Activated naive CD8-positive, alpha-beta T cell (primary cell): ENCODE results near the gene DLGAP4.

ENCODE experiments used
- H3K27ac Mint-ChIP-seq: one replicate; pipeline ENCODE4 v1.8.0; 2021; ENCODE audit warnings: mixed read lengths
- H3K27me3 Mint-ChIP-seq: one replicate; pipeline ENCODE4 v1.8.0; 2021; ENCODE audit warnings: mixed read lengths
- H3K36me3 Mint-ChIP-seq: one replicate; pipeline ENCODE4 v1.8.0; 2021; ENCODE audit warnings: mixed read lengths
- H3K4me1 Mint-ChIP-seq: one replicate; pipeline ENCODE4 v1.8.0; 2021; ENCODE audit warnings: low read depth, mixed read lengths
- H3K4me3 Mint-ChIP-seq: one replicate; pipeline ENCODE4 v1.8.0; 2021; ENCODE audit warnings: mild to moderate bottlenecking, mixed read lengths
- H3K9me3 Mint-ChIP-seq: one replicate; pipeline ENCODE4 v1.8.0; 2021; ENCODE audit warnings: low read depth, mixed read lengths

DLGAP4 gene

GRCh38 chr20:36532388-36532787 is 226.2 kb downstream of the DLGAP4 start:
- no peaks in the 10 kb centered on the region for H3K9me3 Mint-ChIP-seq

GRCh38 chr20:36532822-36533221 is 226.7 kb downstream of the DLGAP4 start:
- Mint-ChIP-seq H3K4me3 (no peak overlapping the region), H3K4me1 (no peaks in the 10 kb centered on the region), H3K9me3 (no peaks in the 10 kb centered on the region), H3K27ac (no peak overlapping the region), H3K27me3 (no peaks in the 10 kb centered on the region), H3K36me3 (no peaks in the 10 kb centered on the region)

More at GRCh38 chr20:36532388-36532787, 226.2 kb downstream of the DLGAP4 start:
- no peaks in the 10 kb centered on the region for H3K27me3 Mint-ChIP-seq
- peaks cover 1% of the 10 kb centered on the region for H3K36me3 Mint-ChIP-seq
- H3K27ac Mint-ChIP-seq, result no peak overlapping the region
- H3K4me3 Mint-ChIP-seq, result no peak overlapping the region
- H3K4me1 Mint-ChIP-seq, result no peaks in the 10 kb centered on the region

- Mint-ChIP-seq H3K27me3 (no peaks in the 10 kb centered on the region), H3K4me3 (no peak overlapping the region), H3K4me1 (peaks cover 3% of the 10 kb centered on the region), H3K9me3 (no peaks in the 10 kb centered on the region), H3K36me3 (no peaks in the 10 kb centered on the region), H3K27ac (no peak overlapping the region)
Measured at GRCh38 chr20:36538026-36538722, 232.0 kb downstream of the DLGAP4 start.

GRCh38 chr20:36540551-36541211 is 234.5 kb downstream of the DLGAP4 start:
- Mint-ChIP-seq H3K4me3 (no peak overlapping the region), H3K4me1 (peaks cover 4% of the 10 kb centered on the region), H3K27ac (no peak overlapping the region), H3K27me3 (no peaks in the 10 kb centered on the region), H3K9me3 (no peaks in the 10 kb centered on the region), H3K36me3 (no peaks in the 10 kb centered on the region)

- Mint-ChIP-seq H3K27ac (no peak within 1 kb of the TSS), H3K27me3 (no peaks in the 10 kb centered on the region), H3K9me3 (no peaks in the 10 kb centered on the region), H3K4me3 (no peak within 1 kb of the TSS), H3K4me1 (peaks cover 4% of the 10 kb centered on the region), H3K36me3 (no peaks in the 10 kb centered on the region)
Measured at GRCh38 chr20:36541227-36541767, 235.2 kb downstream of the DLGAP4 start, which contains the start of gene MYL9. TSS of gene MYL9 (plus strand) at chr20:36541519. CDS start at chr20:36544885, 3,366 bp downstream.

- no peaks in the 10 kb centered on the region for H3K36me3 Mint-ChIP-seq
- H3K4me1 Mint-ChIP-seq, result peaks cover 4% of the 10 kb centered on the region
- H3K27me3 Mint-ChIP-seq, result no peaks in the 10 kb centered on the region
- H3K9me3 Mint-ChIP-seq, result no peaks in the 10 kb centered on the region
- no peak overlapping the region for H3K27ac Mint-ChIP-seq
- H3K4me3 Mint-ChIP-seq, result no peak overlapping the region
Measured at GRCh38 chr20:36541768-36542488, 235.8 kb downstream of the DLGAP4 start.

- Mint-ChIP-seq H3K27ac (no peak overlapping the region), H3K4me1 (peaks cover 4% of the 10 kb centered on the region)
Measured at GRCh38 chr20:36542516-36543183, 236.5 kb downstream of the DLGAP4 start.

GRCh38 chr20:36543184-36544133 is 237.3 kb downstream of the DLGAP4 start:
- no peak overlapping the region for H3K4me3 Mint-ChIP-seq
- H3K36me3 Mint-ChIP-seq, result no peaks in the 10 kb centered on the region
- H3K9me3 Mint-ChIP-seq, result no peaks in the 10 kb centered on the region
- no peak overlapping the region for H3K27ac Mint-ChIP-seq
- H3K4me1 Mint-ChIP-seq, result peaks cover 4% of the 10 kb centered on the region
- H3K27me3 Mint-ChIP-seq, result no peaks in the 10 kb centered on the region

More at GRCh38 chr20:36542516-36543183, 236.5 kb downstream of the DLGAP4 start:
- Mint-ChIP-seq H3K27me3 (no peaks in the 10 kb centered on the region), H3K9me3 (no peaks in the 10 kb centered on the region), H3K36me3 (no peaks in the 10 kb centered on the region), H3K4me3 (no peak overlapping the region)

- Mint-ChIP-seq H3K36me3 (no peaks in the 10 kb centered on the region), H3K27me3 (no peaks in the 10 kb centered on the region), H3K4me3 (no peak overlapping the region), H3K9me3 (no peaks in the 10 kb centered on the region), H3K4me1 (peaks cover 4% of the 10 kb centered on the region), H3K27ac (no peak overlapping the region)
Measured at GRCh38 chr20:36544134-36545018, 238.2 kb downstream of the DLGAP4 start.

- Mint-ChIP-seq H3K4me1 (peaks cover 1% of the 10 kb centered on the region), H3K9me3 (no peaks in the 10 kb centered on the region), H3K27ac (no peak overlapping the region), H3K36me3 (no peaks in the 10 kb centered on the region), H3K4me3 (no peak overlapping the region), H3K27me3 (no peaks in the 10 kb centered on the region)
Measured at GRCh38 chr20:36546111-36546736, 240.1 kb downstream of the DLGAP4 start.

- Mint-ChIP-seq H3K27me3 (no peaks in the 10 kb centered on the region), H3K27ac (no peak overlapping the region), H3K9me3 (no peaks in the 10 kb centered on the region), H3K4me1 (peaks cover 1% of the 10 kb centered on the region), H3K36me3 (no peaks in the 10 kb centered on the region), H3K4me3 (no peak overlapping the region)
Measured at GRCh38 chr20:36547186-36548005, 241.3 kb downstream of the DLGAP4 start.

GRCh38 chr20:36548006-36548315 is 241.8 kb downstream of the DLGAP4 start:
- no peaks in the 10 kb centered on the region for H3K36me3 Mint-ChIP-seq
- H3K27ac Mint-ChIP-seq, result no peak overlapping the region
- H3K9me3 Mint-ChIP-seq, result no peaks in the 10 kb centered on the region
- no peak overlapping the region for H3K4me3 Mint-ChIP-seq
- no peaks in the 10 kb centered on the region for H3K27me3 Mint-ChIP-seq
- H3K4me1 Mint-ChIP-seq, result peaks cover 1% of the 10 kb centered on the region
